H9 (cell line): Measurements from ENCODE around the gene C16orf90. TPM values are rescaled to one million over a fixed set of nuclear protein-coding genes. Genes with fewer than 3 reads are reported as not detected.

ENCODE experiments used
- DNase-seq: peaks from one replicate; pipeline ENCODE4 v3.0.0-alpha.2; 2017
- H2AFZ ChIP-seq: one replicate; pipeline ENCODE4 v1.6.1; 2013; ENCODE audit warnings: mild to moderate bottlenecking, low read length, control low read depth, moderate library complexity
- H2AK5ac ChIP-seq: 2 replicates; pipeline ENCODE4 v1.6.1; 2013; ENCODE audit warnings: low read length, control low read depth, mixed read lengths; ENCODE audit not compliant: insufficient read length
- H2BK120ac ChIP-seq: one replicate; pipeline ENCODE4 v1.6.1; 2013; ENCODE audit warnings: low read depth, mild to moderate bottlenecking, low read length, control low read depth, inconsistent platforms; ENCODE audit not compliant: poor library complexity, severe bottlenecking
- H2BK12ac ChIP-seq: 2 replicates; pipeline ENCODE4 v1.6.1; 2013; ENCODE audit warnings: low read length, control low read depth, mixed read lengths, low read depth; ENCODE audit not compliant: insufficient read length
- H2BK15ac ChIP-seq: 2 replicates; pipeline ENCODE4 v1.6.1; 2013; ENCODE audit warnings: low read depth, low read length, control low read depth
- H2BK20ac ChIP-seq: one replicate; pipeline ENCODE4 v1.6.1; 2013; ENCODE audit warnings: low read depth, mild to moderate bottlenecking, low read length, control low read depth, inconsistent platforms; ENCODE audit not compliant: poor library complexity, severe bottlenecking
- H2BK5ac ChIP-seq: 2 replicates; pipeline ENCODE4 v1.6.1; 2013; ENCODE audit warnings: low read length, control low read depth, mixed read lengths; ENCODE audit not compliant: insufficient read length
- H3K14ac ChIP-seq: 2 replicates; pipeline ENCODE4 v1.6.1; 2013; ENCODE audit warnings: low read length, control low read depth; ENCODE audit not compliant: insufficient read depth
- H3K18ac ChIP-seq: 2 replicates; pipeline ENCODE4 v1.6.1; 2013; ENCODE audit warnings: low read depth, mild to moderate bottlenecking, mixed read lengths, low read length, control low read depth; ENCODE audit not compliant: insufficient read length
- H3K23ac ChIP-seq: 2 replicates; pipeline ENCODE4 v1.6.1; 2013; ENCODE audit warnings: low read length, control low read depth, mixed read lengths, low read depth; ENCODE audit not compliant: insufficient read length
- H3K23me2 ChIP-seq: 2 replicates; pipeline ENCODE4 v1.6.1; 2013; ENCODE audit warnings: low read depth, mild to moderate bottlenecking, mixed read lengths, low read length, control low read depth; ENCODE audit not compliant: insufficient read length, poor library complexity, severe bottlenecking
- H3K27ac ChIP-seq: 2 replicates; pipeline ENCODE4 v1.5.1; 2013; ENCODE audit warnings: low read length, control low read depth, mixed read lengths, low read depth; ENCODE audit not compliant: insufficient read length
- H3K27me3 ChIP-seq: 2 replicates; pipeline ENCODE4 v1.6.1; 2013; ENCODE audit warnings: low read length, control low read depth, inconsistent platforms; ENCODE audit not compliant: insufficient read depth
- H3K4ac ChIP-seq: 2 replicates; pipeline ENCODE4 v1.6.1; 2013; ENCODE audit warnings: low read depth, mild to moderate bottlenecking, control low read depth, inconsistent platforms, low read length, moderate library complexity
- H3K4me1 ChIP-seq: 2 replicates; pipeline ENCODE4 v1.6.1; 2013; ENCODE audit warnings: low read length, control low read depth, inconsistent platforms; ENCODE audit not compliant: insufficient read depth
- H3K4me2 ChIP-seq: 2 replicates; pipeline ENCODE4 v1.6.1; 2013; ENCODE audit warnings: low read length, control low read depth, mixed read lengths; ENCODE audit not compliant: insufficient read length, insufficient read depth
- H3K56ac ChIP-seq: 2 replicates; pipeline ENCODE4 v1.6.1; 2013; ENCODE audit warnings: low read depth, mild to moderate bottlenecking, mixed read lengths, low read length, control low read depth; ENCODE audit not compliant: insufficient read length
- H3K79me1 ChIP-seq: 2 replicates; pipeline ENCODE4 v1.6.1; 2013; ENCODE audit warnings: low read depth, mild to moderate bottlenecking, moderate library complexity, low read length, control low read depth, inconsistent platforms; ENCODE audit not compliant: insufficient read depth, poor library complexity, severe bottlenecking
- H3K79me2 ChIP-seq: 2 replicates; pipeline ENCODE4 v1.6.1; 2013; ENCODE audit warnings: low read length, control low read depth, inconsistent platforms; ENCODE audit not compliant: insufficient read depth
- H3K9ac ChIP-seq: 2 replicates; pipeline ENCODE4 v1.6.1; 2013; ENCODE audit warnings: low read length, control low read depth, mixed read lengths; ENCODE audit not compliant: insufficient read length; ENCODE audit errors: extremely low read depth
- H3K9me3 ChIP-seq: one replicate; pipeline ENCODE4 v1.6.1; 2013; ENCODE audit warnings: low read depth, low read length, inconsistent platforms; ENCODE audit not compliant: control insufficient read depth
- H3T11ph ChIP-seq: one replicate; pipeline ENCODE4 v1.6.1; 2013; ENCODE audit warnings: mild to moderate bottlenecking, low read length, control low read depth, inconsistent platforms
- H4K20me1 ChIP-seq: one replicate; pipeline ENCODE4 v1.6.1; 2013; ENCODE audit not compliant: control insufficient read depth, insufficient read length, insufficient read depth
- H4K5ac ChIP-seq: 2 replicates; pipeline ENCODE4 v1.6.1; 2013; ENCODE audit warnings: low read depth, mild to moderate bottlenecking, mixed read lengths, low read length, control low read depth; ENCODE audit not compliant: insufficient read length
- H4K8ac ChIP-seq: replicated peaks from 2 replicates; pipeline ENCODE4 v1.6.1; 2013; ENCODE audit warnings: low read length, control low read depth, mixed read lengths, low read depth; ENCODE audit not compliant: insufficient read length
- H4K91ac ChIP-seq: 2 replicates; pipeline ENCODE4 v1.6.1; 2013; ENCODE audit warnings: low read depth, mild to moderate bottlenecking, moderate library complexity, mixed read lengths, low read length, control low read depth; ENCODE audit not compliant: insufficient read length
- H3K27ac Mint-ChIP-seq, 3 experiments: 2 replicates in 2 of 3; 3 replicates in 1 of 3; pipeline ENCODE4 v1.8.0; 2020 to 2021; ENCODE audit warnings: mixed read lengths in 3 of 3, mild to moderate bottlenecking in 1 of 3, moderate library complexity in 1 of 3
- H3K27me3 Mint-ChIP-seq: 2 replicates; pipeline ENCODE4 v1.8.0; 2021; ENCODE audit warnings: low read depth, mild to moderate bottlenecking, moderate library complexity, mixed read lengths
- H3K36me3 Mint-ChIP-seq, 3 experiments: 2 replicates in 2 of 3; 3 replicates in 1 of 3; pipeline ENCODE4 v1.8.0; 2020 to 2021; ENCODE audit warnings: low read depth in 3 of 3, mixed read lengths in 3 of 3; ENCODE audit not compliant: insufficient read depth in 1 of 3
- H3K4me1 Mint-ChIP-seq, 2 experiments: 2 replicates each; pipeline ENCODE4 v1.8.0; 2020; ENCODE audit warnings: mixed read lengths in 2 of 2
- H3K4me3 Mint-ChIP-seq, 2 experiments: 2 replicates in 1 of 2; 3 replicates in 1 of 2; pipeline ENCODE4 v1.8.0; 2020 to 2021; ENCODE audit warnings: mild to moderate bottlenecking in 2 of 2, mixed read lengths in 2 of 2, moderate library complexity in 1 of 2
- H3K9me3 Mint-ChIP-seq, 2 experiments: 2 replicates in 1 of 2; 3 replicates in 1 of 2; pipeline ENCODE4 v1.8.0; 2020; ENCODE audit warnings: mild to moderate bottlenecking in 2 of 2, mixed read lengths in 2 of 2, moderate library complexity in 1 of 2
- WGBS: extraction: QIAGEN DNeasy Blood & Tissue Kit; methylation state at CpG from one replicate; pipeline ENCODE4 v1.1.7; 2013; ENCODE audit warnings: missing lambda C conversion rate, low lambda C conversion rate, mixed read lengths; ENCODE audit not compliant: insufficient read length; ENCODE audit errors: extremely low coverage; 5-methylcytosine and 5-hydroxymethylcytosine counted together
- total RNA-seq: library from RNA; stranded (reverse); gene quantifications from 2 replicates; pipeline ENCODE4 v1.2.1, GENCODE V29; 2021
- TF ChIP-seq, protein P1 (sequence below): fragments of 200-600 bp; sonication (generic); conservative IDR thresholded peaks from 3 replicates; pipeline ENCODE4 v1.8.0; 2021; ENCODE audit warnings: antibody characterized with exemption, mild to moderate bottlenecking

The C16orf90 gene
- total RNA-seq, 1 experiment from 2014 or later: not detected

DNA sequence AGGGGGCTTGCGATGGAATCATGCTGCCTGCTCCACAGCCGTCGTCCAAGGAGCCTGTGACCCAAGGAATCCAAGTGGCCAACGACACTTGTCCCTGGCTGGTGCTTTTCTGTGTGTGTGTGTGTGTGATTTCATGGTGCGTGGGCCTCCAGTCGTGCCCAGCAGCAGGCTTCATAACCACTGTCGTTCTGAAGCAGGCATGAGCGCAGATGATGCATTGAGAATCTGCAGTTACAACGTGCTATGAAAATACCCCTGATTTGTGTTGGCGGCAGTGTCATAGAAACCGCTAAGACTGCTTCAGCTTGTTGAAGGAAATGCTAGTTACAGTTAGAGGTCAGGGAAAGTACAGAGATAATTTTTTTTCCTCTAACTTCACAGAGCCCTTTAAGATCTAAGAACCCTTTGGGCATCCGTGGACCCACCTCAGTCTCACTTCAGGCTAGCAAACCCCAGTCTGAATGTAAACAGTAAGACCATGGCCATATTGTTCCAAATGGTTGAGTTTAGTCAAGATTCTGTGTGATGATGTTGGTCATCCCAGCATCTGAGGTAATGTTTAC is 15.6 kb downstream of the C16orf90 start:
- Histone ChIP-seq H2AK5ac (no peak overlapping the region), H2BK15ac (no peak overlapping the region), H3K23me2 (no peaks in the 10 kb centered on the region), H3K18ac (no peak overlapping the region), H3K56ac (no peak overlapping the region), H3K4ac (no peak overlapping the region), H4K5ac (no peak overlapping the region), H3K27me3 (no peaks in the 10 kb centered on the region), H2BK120ac (no peak overlapping the region), H3K23ac (no peak overlapping the region), H2BK5ac (no peak overlapping the region), H4K20me1 (peaks cover 3% of the 10 kb centered on the region), H3T11ph (no peak overlapping the region), H3K14ac (no peak overlapping the region), H2BK12ac (no peak overlapping the region), H3K79me2 (no peaks in the 10 kb centered on the region; the same call in 1 of the 2 replicates), H3K4me2 (no peak overlapping the region), H3K4me1 (no peaks in the 10 kb centered on the region), H2AFZ (no peak overlapping the region), H3K9me3 (no peaks in the 10 kb centered on the region), H3K79me1 (no peaks in the 10 kb centered on the region), H3K9ac (no peak overlapping the region), H2BK20ac (no peak overlapping the region), H3K27ac (no peak overlapping the region), H4K91ac (no peak overlapping the region), H4K8ac (no peak overlapping the region)
- Mint-ChIP-seq H3K36me3 (peaks cover 22 to 54% (median 47%) of the 10 kb centered on the region in 3 experiments; a peak in 6 of 7 replicates), H3K27me3 (no peaks in the 10 kb centered on the region; the same call in 1 of the 2 replicates), H3K27ac (no peak overlapping the region), H3K4me3 (no peak overlapping the region), H3K9me3 (no peaks in the 10 kb centered on the region), H3K4me1 (peaks cover 10% of the 10 kb centered on the region in 2 experiments)
- TF ChIP-seq, protein P1, sequence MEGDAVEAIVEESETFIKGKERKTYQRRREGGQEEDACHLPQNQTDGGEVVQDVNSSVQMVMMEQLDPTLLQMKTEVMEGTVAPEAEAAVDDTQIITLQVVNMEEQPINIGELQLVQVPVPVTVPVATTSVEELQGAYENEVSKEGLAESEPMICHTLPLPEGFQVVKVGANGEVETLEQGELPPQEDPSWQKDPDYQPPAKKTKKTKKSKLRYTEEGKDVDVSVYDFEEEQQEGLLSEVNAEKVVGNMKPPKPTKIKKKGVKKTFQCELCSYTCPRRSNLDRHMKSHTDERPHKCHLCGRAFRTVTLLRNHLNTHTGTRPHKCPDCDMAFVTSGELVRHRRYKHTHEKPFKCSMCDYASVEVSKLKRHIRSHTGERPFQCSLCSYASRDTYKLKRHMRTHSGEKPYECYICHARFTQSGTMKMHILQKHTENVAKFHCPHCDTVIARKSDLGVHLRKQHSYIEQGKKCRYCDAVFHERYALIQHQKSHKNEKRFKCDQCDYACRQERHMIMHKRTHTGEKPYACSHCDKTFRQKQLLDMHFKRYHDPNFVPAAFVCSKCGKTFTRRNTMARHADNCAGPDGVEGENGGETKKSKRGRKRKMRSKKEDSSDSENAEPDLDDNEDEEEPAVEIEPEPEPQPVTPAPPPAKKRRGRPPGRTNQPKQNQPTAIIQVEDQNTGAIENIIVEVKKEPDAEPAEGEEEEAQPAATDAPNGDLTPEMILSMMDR: no peak
- DNase-seq: no peak
- no CpG with 5 or more reads among the region's 12 CpGs for WGBS
